GM19463 (cell line): ENCODE data around the gene TJAP1.
"Not testable (repeated sequence)": the region's sequence is repeated elsewhere in the genome, so short reads cannot be mapped to it uniquely, and the experiment has no call there.

Experiments used
- ATAC-seq: cut with Tn5 transposase; IDR thresholded peaks from one replicate; pipeline ENCODE4 v1.9.1; 2021; ENCODE audit warnings: mild to moderate bottlenecking, moderate library complexity; ENCODE audit not compliant: unreplicated experiment

TJAP1 gene

DNA sequence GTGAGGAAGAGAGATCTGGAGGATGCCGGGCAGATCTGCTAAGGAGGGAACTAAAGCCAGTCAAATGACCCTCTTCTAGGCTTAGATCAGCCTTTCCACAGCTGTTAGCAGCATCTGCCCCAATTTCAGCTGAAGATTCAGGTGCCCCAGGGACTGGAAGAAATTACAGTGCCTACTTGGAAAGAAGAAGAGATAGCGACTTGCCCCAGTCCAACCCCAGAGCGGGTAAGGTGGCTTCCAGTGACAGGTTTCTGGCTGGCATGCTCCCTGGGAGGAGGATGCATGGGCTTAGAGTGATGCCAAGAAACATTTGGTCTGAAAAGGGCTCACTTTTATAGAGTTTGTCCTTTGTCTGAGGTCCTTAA lies 620 bp downstream of the TJAP1 start:
- no peak for ATAC-seq

DNA sequence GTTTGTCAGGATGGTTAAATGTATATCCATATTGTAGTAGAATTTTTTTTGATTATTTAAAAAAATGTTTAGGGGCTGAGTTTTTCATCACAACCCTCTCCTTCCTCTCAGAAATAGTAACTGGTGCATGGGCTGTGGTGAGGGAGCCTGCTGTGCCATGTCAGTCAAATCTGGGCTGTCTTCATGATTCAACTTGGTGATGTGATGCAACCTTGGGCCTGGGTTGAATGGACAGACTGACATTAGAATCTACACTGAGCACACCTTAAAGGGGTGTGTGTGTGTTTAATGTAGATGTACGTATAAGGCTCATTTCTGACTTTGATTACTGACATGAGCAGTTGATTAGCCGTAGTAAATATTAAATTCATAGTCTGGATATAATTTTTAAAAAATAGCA lies 3.7 kb downstream of the TJAP1 start:
- ATAC-seq = no peak

DNA sequence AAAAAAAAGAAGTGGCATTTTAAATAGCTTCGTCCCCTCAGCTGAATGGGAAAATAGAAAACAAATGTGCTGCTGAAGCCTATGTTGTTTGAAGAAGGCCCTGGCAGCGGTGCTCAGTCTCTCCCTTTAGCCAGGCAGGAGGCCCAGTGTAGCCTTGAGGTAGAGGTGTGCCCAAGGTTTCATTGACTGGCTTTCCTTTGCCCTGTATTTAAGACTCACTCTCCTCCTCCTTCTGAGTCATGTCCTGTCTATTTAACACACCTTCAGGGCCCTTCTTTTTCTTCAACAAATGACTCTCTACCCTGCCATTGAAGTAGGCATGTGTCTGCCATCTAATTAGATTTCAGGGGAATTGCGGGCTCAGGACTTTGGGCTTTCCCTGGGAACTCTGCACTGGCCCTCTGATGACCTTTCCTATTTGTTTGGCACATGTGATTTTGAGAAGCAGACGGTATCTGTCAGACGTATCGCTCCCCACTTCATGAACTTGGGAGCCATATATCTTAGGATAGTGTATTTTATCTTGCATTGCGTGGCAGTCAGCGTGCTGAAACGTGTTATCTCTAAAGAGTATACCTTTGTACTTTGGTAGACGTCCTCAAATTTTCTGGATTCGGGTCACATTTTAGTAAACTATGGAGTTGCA lies 4.3 kb downstream of the TJAP1 start:
- no peak for ATAC-seq

DNA sequence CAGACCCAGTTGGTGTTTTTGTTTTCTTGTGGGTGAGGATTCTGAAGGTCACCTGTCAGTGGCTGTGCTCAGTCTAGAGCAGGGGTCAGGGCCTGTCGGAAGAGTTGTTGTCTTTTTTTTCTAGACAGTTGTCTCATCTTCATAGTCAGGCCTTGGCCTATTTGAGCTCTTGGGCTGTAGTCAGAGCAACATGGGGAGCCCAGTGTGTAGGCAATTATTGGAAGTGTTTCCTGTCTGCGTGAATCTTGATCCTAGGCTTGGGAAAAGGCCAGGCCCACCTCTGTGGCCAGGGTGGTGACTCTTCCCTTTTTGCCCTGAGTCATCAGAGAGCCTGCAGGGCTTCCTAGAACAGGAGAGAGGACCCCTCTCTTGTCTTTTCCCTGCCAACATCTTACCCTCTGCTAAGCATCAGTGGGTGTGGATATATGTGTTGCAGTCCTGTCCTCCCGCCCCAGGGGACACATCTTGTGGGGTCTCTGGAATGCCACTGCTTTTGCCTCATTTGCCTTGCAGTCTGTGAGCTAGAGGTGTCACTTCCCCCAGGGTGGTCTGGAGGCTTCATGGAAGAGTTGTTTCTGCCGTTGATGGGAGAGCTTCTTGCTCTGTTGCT lies 11.4 kb downstream of the TJAP1 start:
- no peak for ATAC-seq

DNA sequence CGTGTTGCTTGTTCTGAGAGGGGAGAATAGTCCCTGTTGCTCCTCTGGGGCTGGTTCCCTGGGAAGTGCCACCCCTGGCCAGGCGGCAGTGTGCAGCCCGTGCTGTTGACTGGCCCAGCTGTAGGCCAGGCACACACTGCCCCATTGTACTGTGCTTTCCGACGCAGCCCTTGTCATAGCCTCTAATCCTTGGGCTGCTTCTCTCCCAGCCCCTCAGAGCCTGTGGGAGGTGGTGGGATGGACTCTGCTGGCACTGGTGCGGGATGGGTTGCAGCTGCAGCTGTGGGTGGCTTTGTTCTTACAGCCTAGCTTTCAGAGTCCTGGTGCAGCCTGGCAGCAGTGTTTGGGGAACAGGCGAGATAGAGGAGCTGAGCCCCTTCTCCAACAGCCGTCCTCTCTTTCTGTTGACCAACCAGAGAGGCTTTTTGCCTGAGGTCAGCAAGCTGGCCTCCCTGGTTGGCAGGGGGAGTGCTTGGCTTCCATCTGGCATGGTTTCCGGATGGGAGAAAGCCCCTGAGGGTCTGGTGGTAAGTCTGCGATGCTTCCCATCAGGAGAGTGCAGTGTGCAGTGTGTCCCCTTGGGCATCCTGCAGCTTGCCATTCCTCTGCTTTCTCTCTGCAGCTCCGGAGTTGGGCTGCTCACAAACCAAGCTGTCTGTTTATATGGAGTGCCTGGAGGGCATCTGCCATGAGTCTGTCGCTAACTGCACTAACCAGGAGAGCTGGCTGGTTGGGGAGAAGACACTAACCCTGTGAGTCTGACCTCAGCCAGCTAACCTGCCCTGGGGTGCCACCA lies 12.1 kb downstream of the TJAP1 start:
- ATAC-seq = no peak

DNA sequence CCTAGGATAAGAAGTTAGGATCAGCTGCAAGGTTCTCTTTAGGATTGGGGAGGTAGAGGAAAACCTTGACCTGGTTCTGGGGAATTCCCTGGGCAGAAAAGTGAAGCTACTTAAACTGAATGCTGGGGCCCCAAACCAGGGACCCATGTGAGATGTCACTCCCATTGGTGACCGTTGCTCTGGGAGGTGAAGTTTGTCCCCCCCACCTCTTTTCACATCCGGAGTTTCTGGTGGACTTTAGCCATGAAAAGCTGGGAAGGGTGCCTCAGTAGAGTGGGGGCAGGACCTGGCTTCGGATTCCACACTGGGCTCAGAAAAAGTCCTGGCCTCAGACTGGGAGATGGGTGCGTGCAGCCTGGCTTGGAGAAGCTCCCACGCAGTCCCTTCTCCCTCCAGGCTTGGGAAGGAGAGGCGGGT lies 13.2 kb downstream of the TJAP1 start:
- ATAC-seq = no peak

DNA sequence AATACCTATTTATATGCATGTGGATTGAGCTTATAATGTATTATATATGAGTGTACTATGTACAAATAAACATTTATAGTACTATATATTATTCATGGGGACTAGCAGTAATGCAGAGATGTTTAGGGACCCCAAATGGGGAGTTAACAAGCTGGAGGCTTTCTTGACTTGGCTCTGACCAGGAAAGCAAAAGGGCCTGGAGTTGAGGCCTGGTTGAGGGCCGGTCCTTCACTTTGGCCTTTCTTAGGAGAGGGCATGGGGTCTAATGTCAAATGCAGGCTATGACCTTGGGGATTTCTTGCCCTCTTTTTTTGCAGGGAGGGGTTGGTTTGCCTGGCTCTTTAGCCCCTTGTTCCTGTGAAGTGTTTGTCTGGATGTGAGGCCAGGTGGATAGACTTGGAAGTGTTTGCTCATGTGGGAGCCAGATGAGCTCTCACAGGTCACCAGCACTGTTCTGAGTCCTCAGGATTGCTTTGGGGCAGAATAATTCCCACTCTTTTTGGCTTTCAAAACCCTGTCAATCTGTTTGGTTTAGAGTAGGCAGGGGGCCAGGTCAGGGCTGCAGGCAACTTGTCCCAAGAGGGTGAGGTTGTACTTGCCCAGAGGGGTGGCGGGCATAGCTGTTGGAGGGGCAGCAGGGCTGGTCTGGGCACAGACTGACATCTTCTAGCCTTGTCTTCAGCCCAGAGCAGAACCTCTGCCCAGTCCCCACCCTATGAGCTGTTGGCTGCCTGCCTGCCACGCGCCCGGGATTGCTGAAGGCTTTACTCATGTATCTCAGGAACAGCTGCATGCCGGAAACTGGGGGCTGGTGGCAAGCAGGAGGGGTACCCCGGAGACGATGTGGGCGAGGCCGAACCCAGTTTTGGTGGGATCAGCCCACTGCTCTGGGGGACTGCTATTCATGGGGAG lies 14.6 kb downstream of the TJAP1 start:
- ATAC-seq = no peak

DNA sequence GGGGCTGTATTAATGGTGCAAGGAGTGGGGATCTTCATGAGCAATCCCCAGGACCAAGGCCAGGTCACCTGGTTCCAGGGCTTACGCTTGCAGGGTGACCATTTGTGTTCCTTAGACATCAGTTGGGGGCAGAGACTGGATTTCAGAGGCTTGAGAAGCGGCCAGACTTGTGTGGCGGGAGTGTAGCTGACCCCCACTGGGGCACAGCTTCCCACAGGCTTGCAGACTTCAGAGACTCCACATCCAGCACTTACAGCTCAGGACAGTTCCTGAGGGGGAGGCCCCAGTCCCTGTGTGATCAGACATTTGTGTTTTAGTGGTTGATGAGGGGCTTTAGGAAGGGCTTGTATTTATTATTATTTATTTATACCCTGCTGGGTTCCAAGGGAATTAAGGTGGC lies 15.3 kb downstream of the TJAP1 start:
- ATAC-seq = no peak

DNA sequence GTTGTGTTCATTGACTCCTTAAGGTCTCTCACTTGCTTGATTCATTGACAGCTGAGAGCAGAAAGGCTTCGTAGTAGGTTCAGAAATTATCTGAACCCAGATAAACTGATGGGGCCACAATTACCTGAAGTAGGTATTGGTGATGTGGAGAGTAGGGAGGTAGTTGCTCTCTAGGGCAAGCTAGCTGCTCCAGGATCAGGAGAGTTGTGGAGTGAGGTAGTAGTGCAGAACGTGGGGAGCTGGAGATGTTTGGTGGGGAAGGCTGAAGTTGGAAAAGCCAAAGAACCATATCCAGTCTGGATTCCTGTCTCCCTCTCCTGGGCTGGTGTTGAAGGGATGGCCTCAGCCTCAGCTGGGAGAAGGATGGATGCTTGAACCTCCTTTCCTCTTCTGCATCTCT lies 15.9 kb downstream of the TJAP1 start:
- ATAC-seq = no peak

DNA sequence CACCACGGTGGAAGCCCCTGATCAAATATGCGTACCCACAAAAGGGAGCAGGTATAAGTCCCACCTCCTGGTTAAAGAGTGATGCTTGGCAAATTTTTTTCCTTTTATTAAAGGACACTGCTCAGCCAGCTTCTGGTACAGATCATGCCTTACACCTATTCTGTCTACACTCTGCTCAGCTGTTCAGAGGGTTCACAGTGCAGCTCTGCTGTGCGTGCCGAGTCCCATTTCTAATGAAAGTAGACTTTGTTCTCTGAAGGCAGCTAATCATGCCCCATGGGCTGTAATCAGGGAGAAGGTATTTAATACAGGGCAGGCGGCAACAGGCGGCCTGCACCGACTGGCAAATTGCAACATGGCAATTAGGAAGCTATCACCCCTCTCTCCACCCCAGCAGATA lies 16.5 kb downstream of the TJAP1 start:
- no peak for ATAC-seq

DNA sequence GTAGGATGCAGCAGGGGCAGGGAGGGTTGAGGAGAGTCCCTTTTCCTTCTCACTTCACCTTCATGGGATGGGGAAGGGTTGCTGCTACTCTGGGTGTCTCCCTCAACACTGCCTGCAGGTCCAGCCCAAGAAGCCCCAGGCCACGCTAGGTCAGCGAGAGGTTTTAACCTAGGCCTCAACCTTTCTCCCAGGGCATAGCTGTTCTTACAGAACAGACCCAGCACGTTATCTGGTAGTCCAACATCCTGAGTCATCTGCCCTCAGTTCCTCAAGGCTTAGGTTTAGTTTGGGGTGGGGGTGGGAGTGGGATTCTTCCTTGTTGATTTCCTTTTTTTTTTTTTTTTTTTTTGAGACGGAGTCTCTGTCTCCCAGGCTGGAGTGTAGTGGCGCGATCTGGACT lies 17.0 kb downstream of the TJAP1 start:
- no peak for ATAC-seq

DNA sequence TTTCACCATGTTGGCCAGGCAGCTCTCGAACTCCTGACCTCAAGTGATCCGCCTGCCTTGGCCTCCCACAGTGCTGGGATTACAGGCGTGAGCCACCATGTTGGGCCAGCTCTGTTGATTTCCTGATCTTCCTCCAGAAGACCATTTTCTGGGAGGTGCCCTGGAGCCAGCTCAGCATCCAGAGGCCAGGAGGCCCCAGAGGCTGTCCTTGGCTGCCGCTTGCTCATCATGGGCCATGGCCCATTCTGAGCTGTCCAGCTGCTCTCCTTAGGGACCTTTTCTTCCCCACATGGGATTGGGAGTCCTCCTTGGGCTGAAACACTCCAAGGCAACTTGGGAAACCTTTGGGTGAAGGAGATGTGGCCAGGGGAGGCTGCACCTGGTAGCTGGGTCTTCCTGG lies 17.4 kb downstream of the TJAP1 start:
- ATAC-seq = no peak

DNA sequence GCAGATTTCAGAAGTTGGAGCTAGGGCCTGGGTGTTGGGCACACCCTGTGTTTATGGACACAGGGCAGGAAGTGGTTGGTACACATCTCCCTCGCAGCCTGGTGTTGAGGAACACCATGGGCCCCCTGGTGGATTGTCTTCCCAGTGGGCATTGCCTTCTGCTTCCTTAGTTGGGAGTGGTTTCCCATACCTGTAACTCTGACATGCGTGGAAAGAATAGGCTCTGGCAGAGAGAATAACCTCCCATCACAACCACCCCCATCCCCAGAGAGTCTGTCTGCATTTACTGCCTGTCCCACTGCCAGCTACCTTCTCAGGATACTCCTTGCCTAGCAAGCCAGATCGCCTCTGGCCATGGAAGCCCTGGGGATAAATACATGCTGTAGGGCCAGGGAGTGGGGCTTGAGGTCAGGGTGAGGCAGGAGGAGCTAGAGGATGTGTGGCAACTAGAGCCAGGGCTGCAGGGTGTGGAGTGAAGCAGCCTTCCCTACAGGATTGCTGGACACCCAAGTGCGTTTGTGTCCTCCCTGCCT lies 18.1 kb downstream of the TJAP1 start:
- ATAC-seq = no peak

DNA sequence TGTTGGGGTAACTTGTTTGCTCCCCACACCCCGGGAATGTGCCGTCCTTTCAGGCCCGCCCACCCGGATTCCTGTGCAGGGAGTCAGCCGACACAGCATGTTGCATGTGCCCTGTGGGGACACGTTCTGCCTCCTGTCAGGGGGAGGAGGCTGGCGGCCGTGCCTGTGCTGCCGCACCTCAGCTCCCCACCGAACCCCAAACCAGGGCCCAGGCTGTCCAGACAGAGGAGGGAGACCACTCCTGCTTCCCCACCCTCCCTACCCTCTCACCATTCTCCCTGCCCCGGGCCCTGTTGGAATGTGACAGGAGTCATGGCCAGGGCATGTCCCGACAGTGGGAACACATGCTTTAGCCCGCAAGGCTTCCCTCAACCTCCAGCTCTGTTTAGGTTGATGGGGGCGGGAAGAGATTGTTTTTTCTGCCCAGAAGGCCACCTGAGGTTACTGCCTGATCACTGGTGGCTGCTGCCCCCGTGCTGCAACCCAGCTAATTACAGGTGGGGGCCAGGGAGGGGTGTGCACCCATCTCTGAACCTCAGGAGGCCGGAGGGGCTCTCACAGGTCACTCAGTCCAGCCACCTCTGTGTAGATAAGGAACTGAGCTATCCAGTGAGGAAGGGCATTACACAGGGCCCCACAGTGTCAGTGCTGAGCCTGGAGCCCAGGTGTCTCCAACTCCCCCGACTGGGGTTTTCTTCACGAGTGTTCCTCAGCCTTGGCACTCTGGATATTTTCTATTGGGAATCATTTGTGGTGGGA lies 19.2 kb downstream of the TJAP1 start:
- ATAC-seq = no peak

DNA sequence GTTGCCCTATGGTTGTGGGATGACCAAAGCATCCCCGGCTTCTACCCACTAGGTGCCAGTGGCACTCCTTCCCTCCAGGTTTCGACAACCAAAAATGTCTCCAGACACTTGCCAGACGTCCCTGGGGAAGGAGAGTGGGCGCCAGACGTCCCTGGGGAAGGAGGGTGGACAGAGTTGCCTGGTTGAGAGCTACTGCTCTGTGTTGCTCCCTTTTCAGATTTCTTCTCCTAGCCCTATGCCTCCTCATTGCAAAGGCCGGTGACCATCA lies 19.7 kb downstream of the TJAP1 start:
- ATAC-seq = no peak

DNA sequence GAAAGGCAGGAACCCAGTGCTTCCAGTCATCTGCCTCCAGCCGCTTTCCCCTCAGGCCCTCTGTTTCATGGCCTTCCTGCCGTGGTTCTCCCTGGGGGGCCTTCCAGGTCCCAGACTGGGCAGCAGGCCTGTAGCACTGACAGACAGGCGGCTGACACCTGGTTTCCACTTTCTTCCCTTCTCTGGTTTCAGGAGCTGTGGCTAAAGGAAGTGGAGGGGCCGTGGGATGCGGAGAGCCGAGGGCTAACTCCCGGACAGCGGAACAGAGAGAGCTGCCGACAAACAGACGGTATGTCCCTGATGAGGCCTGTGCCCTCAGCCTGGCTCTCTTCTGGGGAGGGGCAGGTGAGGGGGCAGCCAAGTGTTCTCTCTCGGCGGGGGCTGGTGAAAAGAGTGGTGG lies 20.3 kb downstream of the TJAP1 start:
- no peak for ATAC-seq

DNA sequence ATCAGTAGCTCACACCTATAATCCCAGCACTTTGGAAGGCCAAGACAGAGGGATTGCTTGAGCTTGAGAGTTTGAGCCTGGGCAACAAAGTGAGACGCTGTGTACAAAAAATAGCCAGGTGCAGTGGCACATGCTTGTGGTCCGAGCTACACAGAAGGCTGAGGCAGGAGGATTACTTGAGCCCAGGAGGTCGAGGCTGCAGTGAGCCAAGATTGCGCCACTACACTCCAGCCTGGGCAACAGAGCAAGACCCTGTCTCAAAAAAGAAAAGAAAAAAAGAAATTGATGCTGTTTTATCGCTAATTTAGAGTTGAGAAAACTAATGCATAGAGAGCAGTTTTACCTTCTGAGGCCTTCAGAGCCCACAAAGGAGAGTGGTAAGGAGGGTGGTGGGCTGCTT lies 20.9 kb downstream of the TJAP1 start:
- ATAC-seq = not testable (repeated sequence)

DNA sequence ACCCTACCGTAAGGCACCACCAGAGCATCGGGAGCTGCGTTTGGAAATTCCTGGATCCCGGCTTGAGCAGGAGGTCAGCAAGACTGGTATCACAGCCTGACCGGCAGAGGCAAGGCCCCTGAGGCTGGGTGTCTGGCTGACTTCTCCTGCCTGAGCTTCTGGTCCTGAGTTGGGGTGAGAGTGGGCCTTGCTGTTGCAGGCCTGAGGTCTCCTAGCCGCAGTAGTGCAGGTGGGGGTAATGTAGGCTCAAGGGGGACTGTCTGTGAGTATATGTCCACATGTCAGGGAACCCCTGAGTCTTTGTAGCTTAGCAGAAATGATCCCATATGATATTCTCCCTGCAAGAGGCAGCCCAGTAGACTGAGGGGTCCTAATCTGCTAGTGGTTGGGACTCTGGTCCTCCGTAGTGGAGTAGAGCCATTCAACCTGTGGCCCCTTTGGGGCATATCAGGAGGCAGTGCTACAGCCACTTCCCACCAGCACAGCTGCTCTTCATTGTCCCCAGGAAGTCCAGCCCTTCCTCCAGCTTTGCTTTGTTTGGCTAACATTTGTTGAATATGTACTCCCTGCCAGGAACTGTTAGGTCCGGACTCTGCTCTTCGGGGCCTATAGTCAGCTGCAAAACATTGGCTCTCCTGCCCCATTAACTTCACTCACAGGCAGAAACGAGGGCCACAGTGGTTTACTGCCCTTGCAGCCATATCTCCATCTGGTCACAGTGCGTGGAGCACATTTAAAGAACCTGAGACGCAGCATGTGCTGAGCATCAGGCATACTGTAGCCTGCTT lies 21.9 kb downstream of the TJAP1 start:
- no peak for ATAC-seq

DNA sequence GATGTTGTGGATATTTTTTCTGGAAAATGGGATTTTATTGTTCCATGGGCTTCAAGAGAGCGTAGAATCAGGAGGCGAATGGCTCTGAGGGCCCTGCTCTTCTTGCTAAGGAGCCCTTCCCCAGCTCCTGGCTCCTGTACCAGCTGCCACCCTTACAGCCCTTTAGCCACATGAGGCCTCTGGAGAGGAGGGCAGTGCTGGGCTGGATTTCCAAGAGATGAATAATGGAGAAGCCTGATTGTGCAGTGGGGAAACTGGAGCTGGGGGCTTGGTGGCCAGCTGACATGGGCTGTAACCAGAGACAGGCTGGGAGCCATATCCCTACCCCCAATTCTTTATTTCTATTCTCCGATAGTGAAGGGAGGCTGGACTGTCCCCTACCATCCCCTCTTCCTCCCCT lies 23.6 kb downstream of the TJAP1 start:
- no peak for ATAC-seq

DNA sequence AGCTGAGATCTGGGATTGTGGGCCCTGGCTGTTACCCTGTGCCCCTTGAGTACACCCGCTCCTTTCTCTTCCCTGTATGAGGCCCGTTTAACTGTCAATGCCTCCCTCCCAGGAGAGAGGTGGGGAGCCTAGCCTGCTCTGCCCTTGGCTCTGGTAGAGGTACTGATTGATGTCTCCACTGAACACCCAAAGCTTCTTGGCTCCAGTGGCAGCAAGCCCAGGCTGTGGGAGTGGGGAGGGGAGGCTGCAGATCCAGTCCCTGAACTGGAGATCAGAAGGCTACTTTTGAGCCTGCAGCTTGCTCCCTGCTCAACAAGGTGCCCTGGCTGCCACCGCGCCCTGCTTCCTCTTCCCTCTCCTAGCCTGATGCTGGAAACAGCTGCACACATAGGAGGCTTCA lies 25.3 kb downstream of the TJAP1 start:
- ATAC-seq = no peak
